Esophagus muscularis mucosa (tissue), 3 donors: Measurements from ENCODE around the gene LRRC8D.

Source experiments
- EP300 ChIP-seq: sonication (generic); formaldehyde crosslinking; IDR thresholded peaks from one replicate; pipeline ENCODE4 v1.6.1; 2017; ENCODE audit warnings: antibody characterized with exemption
- POLR2AphosphoS5 ChIP-seq, 2 donors: sonication (generic); formaldehyde crosslinking; IDR thresholded peaks; one replicate each; pipeline ENCODE4 v1.6.1; 2017; ENCODE audit warnings: antibody characterized with exemption in 2 of 2

DNA sequence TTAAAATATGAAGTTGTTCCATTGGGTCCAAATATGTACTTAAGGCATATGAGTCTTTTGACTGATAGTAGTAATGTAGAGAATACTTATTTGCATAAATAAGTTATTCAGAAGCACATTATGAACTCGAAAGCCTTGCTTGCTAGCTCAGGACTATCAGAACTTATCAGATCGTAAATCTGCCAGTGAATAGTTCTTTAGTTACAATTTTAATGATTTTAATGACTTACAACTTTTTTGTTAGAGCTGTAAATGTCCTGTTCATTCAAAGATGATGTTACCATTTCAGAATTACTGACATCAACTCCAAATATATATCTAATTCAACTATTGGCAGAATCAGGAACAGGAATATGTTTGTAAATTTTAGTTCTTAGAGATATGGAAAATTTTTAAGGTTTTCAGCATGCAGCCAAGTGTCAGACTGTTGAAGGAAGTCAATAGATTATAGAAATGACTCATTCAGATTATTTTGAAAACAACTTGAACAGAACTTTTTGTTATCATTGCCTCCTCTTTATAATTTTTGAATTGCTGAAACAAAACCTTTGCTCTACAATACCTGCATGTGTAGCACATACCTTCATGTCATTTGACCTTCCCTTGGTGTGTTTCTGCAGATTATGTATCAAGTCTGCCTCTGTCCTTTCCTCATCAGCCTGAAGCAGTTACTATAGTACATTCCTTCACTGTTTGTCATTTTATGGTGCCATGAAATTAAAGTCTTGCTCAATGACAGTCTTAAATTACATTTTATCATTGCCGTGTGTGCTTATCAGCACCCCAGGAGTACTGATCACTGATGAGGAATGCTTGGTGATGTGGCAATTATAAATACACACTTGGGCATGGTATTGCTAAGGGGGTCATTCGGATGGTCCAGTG, 44.9 kb downstream of the LRRC8D start:
- TF ChIP-seq EP300 (no peak), POLR2AphosphoS5 (IDR thresholded peaks at IDR 0.05) (no peak)
